ENCODE results near the gene OVAAL.

Gene OVAAL

DNA sequence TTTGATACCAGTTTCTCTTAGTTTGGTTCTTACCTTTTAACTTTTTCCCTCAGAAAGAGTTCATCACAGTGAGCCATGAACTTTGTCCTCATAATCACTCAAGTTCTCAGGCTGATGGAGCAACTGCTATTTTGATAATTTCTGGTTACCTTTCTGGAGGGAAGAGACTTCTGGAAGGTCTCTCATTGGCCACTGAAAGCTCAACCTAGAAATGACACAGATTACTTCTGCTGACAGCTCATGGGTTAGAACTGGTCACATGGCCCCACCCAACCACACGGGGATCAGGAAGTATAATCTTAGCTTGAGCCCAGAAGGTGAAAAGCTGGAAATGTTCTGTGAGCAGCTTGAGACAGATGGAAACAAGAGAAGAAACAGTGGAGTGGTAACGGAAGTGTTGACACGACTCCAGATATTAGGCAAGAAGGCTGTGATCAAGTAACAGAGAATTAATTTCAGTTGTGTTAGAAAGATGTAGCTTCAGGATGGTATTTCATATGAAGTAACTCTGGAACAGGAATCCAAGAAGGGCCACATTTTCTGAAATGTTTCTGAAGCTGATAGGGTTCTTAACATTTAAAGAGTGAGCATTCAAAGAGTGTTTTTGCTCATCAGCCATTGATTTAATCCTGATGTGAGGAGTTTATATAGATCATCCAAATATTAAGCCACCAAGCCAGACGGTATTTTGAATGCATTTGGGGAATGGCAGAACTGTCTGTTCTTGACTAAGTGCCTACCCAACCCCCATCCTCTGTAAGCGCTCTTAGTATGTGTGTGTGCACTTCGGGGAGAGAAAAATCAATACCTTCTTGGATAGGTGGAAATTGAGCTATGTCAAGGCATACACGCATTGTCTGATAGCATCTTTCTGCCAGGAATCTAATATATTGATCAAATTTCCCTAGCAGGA lies 51.1 kb downstream of the OVAAL start:
- no peak for DNase-seq

DNA sequence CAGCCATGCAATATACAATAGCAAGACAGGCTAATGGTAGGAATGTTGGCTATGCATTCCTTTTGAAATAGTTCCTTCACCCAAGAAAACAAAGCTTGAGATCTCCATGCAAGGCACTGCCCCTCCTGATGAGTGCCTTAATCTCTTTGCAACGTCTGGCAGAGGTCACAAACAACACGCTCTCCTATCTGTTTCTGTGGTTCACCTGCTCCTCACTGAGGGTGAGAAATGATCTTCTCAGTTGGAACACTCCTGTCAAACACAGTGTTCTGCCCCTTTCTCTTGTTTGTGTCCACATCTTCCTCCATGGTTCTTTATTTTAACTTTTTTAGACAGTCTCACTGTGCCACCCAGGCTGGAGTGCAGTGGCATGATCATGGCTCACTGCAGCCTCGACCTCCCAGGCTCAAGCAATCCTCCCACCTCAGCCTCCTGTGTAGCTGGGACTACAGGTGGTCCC lies 51.8 kb downstream of the OVAAL start:
- no peak for DNase-seq

DNA sequence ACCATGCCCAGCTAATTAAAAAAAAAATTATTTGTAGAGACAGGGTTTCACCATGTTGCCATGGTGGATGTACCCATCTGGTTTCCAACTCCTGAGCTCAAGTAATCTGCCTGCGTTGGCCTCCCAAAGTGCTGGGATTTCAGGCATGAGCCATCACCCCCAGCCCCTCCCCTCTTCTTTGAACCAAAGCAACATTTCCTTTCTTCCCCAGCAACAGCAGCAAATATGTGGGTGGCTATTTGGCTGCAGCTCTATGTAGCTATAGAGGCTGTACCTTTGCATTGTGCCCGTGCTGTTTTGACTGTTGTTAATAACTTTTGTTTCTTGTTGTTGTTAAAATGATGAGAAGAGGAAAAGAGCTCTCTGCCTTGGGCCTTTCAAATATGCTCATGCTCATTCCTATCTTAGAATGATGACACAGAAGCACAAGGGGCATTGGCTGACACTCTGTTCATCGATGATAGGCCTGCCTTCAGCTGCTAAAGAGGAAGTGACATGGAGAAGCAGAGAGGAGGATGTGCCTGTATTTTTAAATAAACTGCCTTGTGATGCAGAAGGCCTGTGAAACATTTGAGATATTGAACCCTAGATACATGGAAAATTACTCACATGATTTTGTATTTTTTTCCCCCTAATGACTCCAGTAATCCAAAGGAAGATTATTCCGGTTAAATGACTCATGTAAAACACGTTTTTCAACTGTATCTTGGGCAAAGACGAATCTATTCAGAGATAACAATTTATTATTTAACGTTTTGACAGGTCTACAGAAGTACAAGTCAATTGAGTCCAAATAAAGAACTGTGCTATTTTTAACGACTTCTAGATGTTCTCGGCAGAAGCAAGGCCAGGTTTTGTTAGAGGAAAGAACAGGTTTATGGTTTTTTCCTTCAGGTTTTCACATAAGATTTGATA lies 52.5 kb downstream of the OVAAL start:
- DNase-seq: no peak

DNA sequence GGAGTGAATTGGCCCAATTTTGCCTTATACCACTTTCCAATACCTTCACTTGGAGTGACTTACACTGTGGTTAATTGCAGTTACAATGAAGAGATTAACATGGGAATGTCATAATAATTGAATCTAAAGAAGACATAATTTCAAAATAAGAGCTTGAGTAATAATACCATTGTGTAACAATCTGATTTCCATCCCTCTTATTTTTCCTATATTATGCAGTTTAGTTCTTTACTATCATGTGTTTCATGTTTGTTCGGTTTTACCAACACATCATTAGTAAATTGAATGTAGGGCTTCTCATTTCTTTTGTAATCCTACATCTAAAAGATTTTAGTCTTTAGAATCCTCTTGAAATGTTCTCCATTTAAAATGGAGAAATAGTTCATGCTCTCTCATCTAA lies 53.9 kb downstream of the OVAAL start:
- no peak for DNase-seq

DNA sequence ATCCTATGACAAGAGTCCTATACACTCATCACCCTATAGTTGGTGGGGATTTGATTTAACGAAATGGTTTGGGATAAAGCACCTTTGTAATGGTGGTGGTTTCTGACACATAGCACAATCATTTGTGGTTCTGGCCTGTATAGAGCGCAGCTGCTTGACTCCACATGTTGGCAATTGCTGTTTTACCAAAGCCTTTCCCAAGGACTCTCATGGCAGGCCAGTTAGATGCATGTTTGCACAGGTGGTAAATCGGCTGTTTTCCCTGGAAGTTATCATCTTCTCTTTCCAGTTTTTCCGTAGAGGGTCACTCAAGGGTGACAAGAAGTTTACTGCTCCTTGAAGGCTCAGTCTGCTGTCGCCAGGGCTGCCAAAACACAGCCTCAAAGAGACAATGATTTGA lies 56.0 kb downstream of the OVAAL start:
- DNase-seq: no peak

DNA sequence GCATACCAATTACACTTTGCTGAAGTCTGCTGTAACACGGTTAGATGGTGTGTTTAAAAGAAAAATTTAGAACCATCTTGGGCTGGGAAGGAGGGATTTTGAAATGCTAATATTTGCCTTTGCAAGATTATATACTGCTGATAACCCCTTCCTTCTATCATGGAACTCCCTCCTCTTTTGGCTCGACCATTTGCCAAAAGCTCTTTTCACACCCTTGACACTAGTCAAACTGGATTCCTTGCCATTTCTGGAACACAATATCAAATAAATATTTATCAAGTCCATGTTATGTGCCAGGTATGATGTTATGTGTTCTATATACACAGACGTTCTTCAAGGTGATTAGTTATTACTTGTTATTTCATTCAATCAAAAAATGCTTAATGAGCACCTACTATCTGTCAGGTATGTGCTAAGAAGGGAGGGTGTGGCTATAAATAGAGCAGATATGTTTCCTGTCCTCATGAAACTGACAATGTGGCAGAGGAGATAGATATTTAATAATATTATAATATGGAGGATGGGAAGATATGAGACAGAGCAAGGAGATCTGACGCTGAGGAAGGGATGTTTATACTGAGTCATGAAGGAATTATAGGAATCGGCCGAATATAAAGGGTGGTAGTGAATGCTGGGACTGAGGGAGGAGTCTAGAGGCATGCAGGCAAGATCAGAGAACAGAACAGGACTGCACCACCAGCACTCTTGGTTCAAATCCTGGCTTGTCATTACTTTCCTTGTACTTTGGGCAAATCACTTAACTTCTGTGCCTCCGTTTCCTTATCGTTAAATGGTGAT lies 56.9 kb downstream of the OVAAL start:
- no peak for DNase-seq
